Mesenchymal stem cell (in vitro differentiated cells and primary cell): ENCODE data around the gene POLA2.
"Not testable (repeated sequence)": the region's sequence is repeated elsewhere in the genome, so short reads cannot be mapped to it uniquely, and the experiment has no call there.

ENCODE experiments used
- DNase-seq: peaks from one replicate; pipeline ENCODE4 v3.0.0-alpha.2; 2013
- H2AFZ ChIP-seq: one replicate; pipeline ENCODE4 v1.6.1; 2013; ENCODE audit warnings: low read depth, mild to moderate bottlenecking, control low read depth, inconsistent platforms, low read length, moderate library complexity
- H2AK5ac ChIP-seq: 2 replicates; pipeline ENCODE4 v1.6.1; 2013; ENCODE audit warnings: low read length, moderate library complexity, mild to moderate bottlenecking, inconsistent platforms; ENCODE audit not compliant: severe bottlenecking
- H2BK120ac ChIP-seq: one replicate; pipeline ENCODE4 v1.6.1; 2013; ENCODE audit warnings: low read depth, mild to moderate bottlenecking, inconsistent platforms, low read length, moderate library complexity
- H2BK12ac ChIP-seq, 2 experiments: one replicate each; pipeline ENCODE4 v1.6.1; 2013; ENCODE audit warnings: inconsistent platforms in 2 of 2, low read length in 2 of 2, mild to moderate bottlenecking in 2 of 2, moderate library complexity in 2 of 2, control low read depth in 1 of 2
- H2BK15ac ChIP-seq: one replicate; pipeline ENCODE4 v1.6.1; 2013; ENCODE audit warnings: mild to moderate bottlenecking, low read depth, inconsistent platforms; ENCODE audit not compliant: poor library complexity, severe bottlenecking
- H2BK5ac ChIP-seq: 2 replicates; pipeline ENCODE4 v1.6.1; 2013; ENCODE audit warnings: low read depth, mild to moderate bottlenecking, low read length, control low read depth, inconsistent platforms; ENCODE audit not compliant: poor library complexity, severe bottlenecking
- H3K14ac ChIP-seq, 2 experiments: one replicate each; pipeline ENCODE4 v1.6.1; 2013; ENCODE audit warnings: inconsistent platforms in 2 of 2, low read length in 2 of 2, control low read depth in 1 of 2, mild to moderate bottlenecking in 1 of 2, moderate library complexity in 1 of 2
- H3K18ac ChIP-seq, 2 experiments: one replicate each; pipeline ENCODE4 v1.6.1; 2013; ENCODE audit warnings: inconsistent platforms in 2 of 2, low read length in 2 of 2, control low read depth in 1 of 2, low read depth in 1 of 2, mild to moderate bottlenecking in 1 of 2
- H3K23ac ChIP-seq, 2 experiments: one replicate each; pipeline ENCODE4 v1.6.1; 2013; ENCODE audit warnings: inconsistent platforms in 2 of 2, low read length in 2 of 2, mild to moderate bottlenecking in 2 of 2, moderate library complexity in 2 of 2, control low read depth in 1 of 2
- H3K27ac ChIP-seq: 2 replicates; pipeline ENCODE4 v1.5.1; 2013; ENCODE audit warnings: mild to moderate bottlenecking, moderate library complexity, low read length, control low read depth, inconsistent platforms; ENCODE audit not compliant: poor library complexity, severe bottlenecking
- H3K27me3 ChIP-seq, 2 experiments: 2 replicates each; pipeline versions ENCODE4 v1.6.1 to v1.7.0; 2013; ENCODE audit warnings: low read length in 2 of 2, mild to moderate bottlenecking in 2 of 2, moderate library complexity in 2 of 2, control low read depth in 1 of 2, inconsistent platforms in 1 of 2; ENCODE audit not compliant: control insufficient read depth in 1 of 2, insufficient read depth in 1 of 2
- H3K36me3 ChIP-seq, 2 experiments: 2 replicates each; pipeline versions ENCODE4 v1.6.1 to v1.7.0; 2013; ENCODE audit warnings: low read length in 2 of 2, control low read depth in 1 of 2, inconsistent platforms in 1 of 2, low read depth in 1 of 2, mild to moderate bottlenecking in 1 of 2; ENCODE audit not compliant: insufficient read depth in 2 of 2, control insufficient read depth in 1 of 2
- H3K4ac ChIP-seq, 2 experiments: one replicate each; pipeline ENCODE4 v1.6.1; 2013; ENCODE audit warnings: inconsistent platforms in 2 of 2, low read length in 2 of 2, mild to moderate bottlenecking in 2 of 2, moderate library complexity in 2 of 2, control low read depth in 1 of 2, low read depth in 1 of 2
- H3K4me1 ChIP-seq: 2 replicates; pipeline ENCODE4 v1.6.1; 2013; ENCODE audit warnings: low read depth, low read length, control low read depth; ENCODE audit not compliant: control insufficient read depth, insufficient read depth
- H3K4me2 ChIP-seq: 2 replicates; pipeline ENCODE4 v1.6.1; 2013; ENCODE audit warnings: low read length, mild to moderate bottlenecking, inconsistent platforms; ENCODE audit not compliant: poor library complexity, severe bottlenecking
- H3K4me3 ChIP-seq, 2 experiments: 2 replicates each; pipeline versions ENCODE4 v1.5.1 to v1.7.0; 2013; ENCODE audit warnings: low read length in 2 of 2, mild to moderate bottlenecking in 2 of 2, control low read depth in 1 of 2, low read depth in 1 of 2; ENCODE audit not compliant: insufficient read depth in 1 of 2
- H3K79me1 ChIP-seq: replicated peaks from 2 replicates; pipeline ENCODE4 v1.6.1; 2013; ENCODE audit warnings: mild to moderate bottlenecking, control low read depth, low read length, inconsistent platforms; ENCODE audit not compliant: poor library complexity, severe bottlenecking
- H3K9ac ChIP-seq: 2 replicates; pipeline ENCODE4 v1.7.0; 2013; ENCODE audit warnings: mild to moderate bottlenecking, low read length, moderate library complexity
- H3K9me3 ChIP-seq: 2 replicates; pipeline ENCODE4 v1.7.0; 2013; ENCODE audit warnings: mild to moderate bottlenecking, low read length; ENCODE audit not compliant: control insufficient read depth
- H4K8ac ChIP-seq: one replicate; pipeline ENCODE4 v1.6.1; 2013; ENCODE audit warnings: inconsistent platforms, mild to moderate bottlenecking, low read length, moderate library complexity
- H4K91ac ChIP-seq: one replicate; pipeline ENCODE4 v1.6.1; 2013; ENCODE audit warnings: mild to moderate bottlenecking, low read length, inconsistent platforms
- WGBS: methylation state at CpG from one replicate; pipeline ENCODE4 v1.1.7; 2013; ENCODE audit warnings: mixed read lengths; 5-methylcytosine and 5-hydroxymethylcytosine counted together

Gene POLA2

GRCh38 chr11:65242389-65242788, 19.4 kb upstream of the POLA2 start:
- 80% methylated on average over 5 of the region's 6 CpGs for WGBS
- Histone ChIP-seq H3K4me3 (no peak overlapping the region), H2BK12ac (no peak overlapping the region)

GRCh38 chr11:65243797-65244196, 18.0 kb upstream of the POLA2 start:
- peaks cover 4% of the 10 kb centered on the region for H3K9me3 ChIP-seq
- H3K23ac ChIP-seq: no peak overlapping the region
- no peaks in the 10 kb centered on the region for H3K79me1 ChIP-seq
- no peak overlapping the region for H2BK12ac ChIP-seq
- no peak for DNase-seq
- no peak overlapping the region for H2AK5ac ChIP-seq
- H3K36me3 ChIP-seq: no peaks in the 10 kb centered on the region
- no peak overlapping the region for H3K18ac ChIP-seq
- H4K91ac ChIP-seq: no peak overlapping the region
- H3K27me3 ChIP-seq: peaks cover 9 to 11% of the 10 kb centered on the region in 2 experiments
- no peak overlapping the region for H4K8ac ChIP-seq
- H2BK5ac ChIP-seq: no peak overlapping the region
- H3K27ac ChIP-seq: no peak overlapping the region
- no peak overlapping the region for H2AFZ ChIP-seq
- H2BK15ac ChIP-seq: no peak overlapping the region
- no peak overlapping the region for H3K14ac ChIP-seq
- no peak overlapping the region for H3K4me3 ChIP-seq
- peaks cover 1% of the 10 kb centered on the region for H3K4me1 ChIP-seq
- H3K4me2 ChIP-seq: no peak overlapping the region
- 62% methylated on average over 4 of the region's 4 CpGs for WGBS
- H2BK120ac ChIP-seq: no peak overlapping the region
- no peak overlapping the region for H3K4ac ChIP-seq
- H3K9ac ChIP-seq: no peak overlapping the region

More at GRCh38 chr11:65242389-65242788, 19.4 kb upstream of the POLA2 start:
- H3K4ac ChIP-seq: no peak overlapping the region
- H3K36me3 ChIP-seq: no peaks in the 10 kb centered on the region
- H2AK5ac ChIP-seq: no peak overlapping the region
- H3K4me1 ChIP-seq: peaks cover 1% of the 10 kb centered on the region
- H3K9ac ChIP-seq: no peak overlapping the region
- H3K23ac ChIP-seq: no peak overlapping the region
- H2BK15ac ChIP-seq: no peak overlapping the region
- no peak overlapping the region for H2BK120ac ChIP-seq
- no peak overlapping the region for H4K8ac ChIP-seq
- H3K27ac ChIP-seq: no peak overlapping the region
- no peaks in the 10 kb centered on the region for H3K79me1 ChIP-seq
- no peak overlapping the region for H2AFZ ChIP-seq
- H3K27me3 ChIP-seq: peaks cover 9 to 11% of the 10 kb centered on the region in 2 experiments
- no peak overlapping the region for H3K14ac ChIP-seq
- DNase-seq: no peak
- H3K18ac ChIP-seq: no peak overlapping the region
- no peak overlapping the region for H3K4me2 ChIP-seq
- H4K91ac ChIP-seq: no peak overlapping the region
- H3K9me3 ChIP-seq: peaks cover 4% of the 10 kb centered on the region
- H2BK5ac ChIP-seq: no peak overlapping the region

GRCh38 chr11:65245046-65245445, 16.7 kb upstream of the POLA2 start:
- not testable (repeated sequence) for H3K4ac ChIP-seq, DNase-seq, H3K18ac ChIP-seq, H2AK5ac ChIP-seq, H3K4me2 ChIP-seq, H2BK5ac ChIP-seq, H2BK120ac ChIP-seq, H2BK15ac ChIP-seq, H2BK12ac ChIP-seq, H3K9me3 ChIP-seq, H3K9ac ChIP-seq, H3K14ac ChIP-seq, H3K36me3 ChIP-seq, H3K4me3 ChIP-seq, H3K4me1 ChIP-seq, H3K23ac ChIP-seq, H3K27ac ChIP-seq, H2AFZ ChIP-seq, H4K8ac ChIP-seq, H4K91ac ChIP-seq, H3K79me1 ChIP-seq
- H3K27me3 ChIP-seq: peaks cover 9 to 11% of the 10 kb centered on the region in 2 experiments
- 92% methylated on average over 3 of the region's 8 CpGs for WGBS

GRCh38 chr11:65246506-65246905, 15.3 kb upstream of the POLA2 start:
- Histone ChIP-seq H4K8ac (no peak overlapping the region), H3K4me3 (no peak overlapping the region), H3K23ac (no peak overlapping the region), H3K79me1 (no peaks in the 10 kb centered on the region), H3K4me2 (no peak overlapping the region), H3K27ac (no peak overlapping the region), H2BK15ac (no peak overlapping the region), H3K36me3 (no peaks in the 10 kb centered on the region), H2BK12ac (no peak overlapping the region), H2AFZ (no peak overlapping the region), H3K18ac (no peak overlapping the region), H2AK5ac (no peak overlapping the region), H4K91ac (no peak overlapping the region), H3K4ac (no peak overlapping the region), H3K9me3 (peaks cover 4% of the 10 kb centered on the region), H2BK5ac (no peak overlapping the region), H3K9ac (no peak overlapping the region), H3K27me3 (peaks cover 9 to 11% of the 10 kb centered on the region in 2 experiments), H3K4me1 (peaks cover 1% of the 10 kb centered on the region), H2BK120ac (no peak overlapping the region), H3K14ac (no peak overlapping the region)
- WGBS: 83% methylated on average over 4 of the region's 5 CpGs
- DNase-seq: no peak
